SU-DHL-6 (cell line): ENCODE measurements around the gene MEIS3.

Source experiments
- CTCF ChIP-seq: fragments of 200-600 bp; sonication (generic); IDR thresholded peaks from one replicate; pipeline ENCODE4 v1.5.1; 2017; ENCODE audit warnings: antibody characterized with exemption, mild to moderate bottlenecking, low read length, moderate library complexity; ENCODE audit not compliant: insufficient read depth, poor library complexity, severe bottlenecking
- EZH2phosphoT487 ChIP-seq: fragments of 200-600 bp; sonication (generic), shearing (Covaris generic); conservative IDR thresholded peaks from 2 replicates; pipeline ENCODE4 v1.6.1; 2018; ENCODE audit warnings: mild to moderate bottlenecking, antibody characterized with exemption, low read length, moderate library complexity, mixed read lengths

- TF ChIP-seq CTCF (no peak), EZH2phosphoT487 (no peak)
Measured at GRCh38 chr19:47380559-47380958, 38.8 kb downstream of the MEIS3 start.
